T-cell (primary cell): ENCODE measurements around the gene ACMSD. TPM values are rescaled to one million over a fixed set of nuclear protein-coding genes. Genes with fewer than 3 reads are reported as not detected.
"Not testable (repeated sequence)": the region's sequence is repeated elsewhere in the genome, so short reads cannot be mapped to it uniquely, and the experiment has no call there.

Experiments
- ATAC-seq, 4 experiments: fragments of 200-7000 bp in 3 of 4; fragments of 150-1000 bp in 1 of 4; cut with Tn5 transposase; replicated peaks in 1 of 4; 1 replicate in 3 of 4; 2 replicates in 1 of 4; pipeline ENCODE4 v1.10.0; 2021; ENCODE audit warnings: moderate library complexity in 3 of 4, mild to moderate bottlenecking in 2 of 4, moderate number of reproducible peaks in 1 of 4
- CTCF ChIA-PET, 2 donors: fragments of 300-600 bp; sonication (Branson Sonifier 250); formaldehyde crosslinking; loops; one replicate each; lab custom pipeline; 2022; ENCODE audit warnings: antibody characterized with exemption in 2 of 2; lab: Charles Lee
- POLR2A ChIA-PET, 2 donors: fragments of 300-600 bp; sonication (Branson Sonifier 250); formaldehyde crosslinking; loops; one replicate each; lab custom pipeline; 2022; ENCODE audit warnings: antibody characterized with exemption in 2 of 2; lab: Charles Lee
- DNase-seq, 35 experiments: peaks; one replicate each; pipeline versions ENCODE4 v3.0.0 to v3.0.0-alpha.2; 2013 to 2023
- H3K27ac ChIP-seq: one replicate; pipeline ENCODE4 v1.5.1; 2013; ENCODE audit warnings: low read length
- H3K27me3 ChIP-seq, 2 experiments: replicated peaks in 1 of 2; 1 replicate in 1 of 2; 2 replicates in 1 of 2; pipeline versions ENCODE4 v1.6.1 to v1.7.0; 2013; ENCODE audit warnings: low read length in 1 of 2, mixed read lengths in 1 of 2; ENCODE audit not compliant: control insufficient read depth in 2 of 2, insufficient read depth in 2 of 2; ENCODE audit errors: extremely low read depth in 1 of 2
- H3K36me3 ChIP-seq, 2 donors: 1 replicate in 1 of 2; 2 replicates in 1 of 2; pipeline versions ENCODE4 v1.6.1 to v1.7.0; 2013; ENCODE audit warnings: low read length in 1 of 2; ENCODE audit not compliant: control insufficient read depth in 2 of 2, insufficient read depth in 1 of 2; ENCODE audit errors: extremely low read depth in 1 of 2
- H3K4me1 ChIP-seq, 2 experiments: 1 replicate in 1 of 2; 2 replicates in 1 of 2; pipeline versions ENCODE4 v1.6.1 to v1.7.0; 2013; ENCODE audit warnings: low read length in 2 of 2, mixed read lengths in 1 of 2; ENCODE audit not compliant: insufficient read depth in 2 of 2, control insufficient read depth in 1 of 2; ENCODE audit errors: extremely low read depth in 1 of 2
- H3K4me3 ChIP-seq, 2 donors: 1 replicate in 1 of 2; 2 replicates in 1 of 2; pipeline versions ENCODE4 v1.5.1 to v1.7.0; 2013; ENCODE audit warnings: mild to moderate bottlenecking in 2 of 2, low read length in 1 of 2, moderate library complexity in 1 of 2; ENCODE audit not compliant: control insufficient read depth in 1 of 2; ENCODE audit errors: extremely low read depth in 1 of 2
- H3K9me3 ChIP-seq: 2 replicates; pipeline ENCODE4 v1.7.0; 2013
- H3K27ac Mint-ChIP-seq, 2 donors: one replicate each; pipeline ENCODE4 v1.8.0; 2020 to 2021; ENCODE audit warnings: mild to moderate bottlenecking in 2 of 2, mixed read lengths in 2 of 2
- H3K27me3 Mint-ChIP-seq, 2 donors: one replicate each; pipeline ENCODE4 v1.8.0; 2021 to 2022; ENCODE audit warnings: mixed read lengths in 2 of 2
- H3K36me3 Mint-ChIP-seq: one replicate; pipeline ENCODE4 v1.8.0; 2021; ENCODE audit warnings: mixed read lengths
- H3K4me1 Mint-ChIP-seq, 3 donors: one replicate each; pipeline ENCODE4 v1.8.0; 2020 to 2022; ENCODE audit warnings: mixed read lengths in 3 of 3, mild to moderate bottlenecking in 1 of 3
- H3K4me3 Mint-ChIP-seq, 3 donors: one replicate each; pipeline ENCODE4 v1.8.0; 2020 to 2022; ENCODE audit warnings: mild to moderate bottlenecking in 3 of 3, mixed read lengths in 3 of 3, moderate library complexity in 3 of 3
- H3K9me3 Mint-ChIP-seq, 3 donors: one replicate each; pipeline ENCODE4 v1.8.0; 2020 to 2022; ENCODE audit warnings: mixed read lengths in 3 of 3
- WGBS: methylation state at CpG from one replicate; pipeline ENCODE4 v1.1.5; 2013; ENCODE audit warnings: missing lambda C conversion rate; ENCODE audit not compliant: insufficient coverage; 5-methylcytosine and 5-hydroxymethylcytosine counted together
- total RNA-seq, 35 experiments: library from RNA in 6 of 35; stranded (reverse) in 6 of 35; fragments of 120-200 nt in 1 of 35; gene quantifications; one replicate each; pipeline versions ENCODE4 v1.2.1 to v1.2.4 and lab custom pipeline; 2013 to 2026

ACMSD gene
- total RNA-seq, 5 donors from 2014 or later (not counting 1 experiment from before 2014, with no cell fraction given) = 0.20 TPM; not detected in 4

GRCh38 chr2:134799936-134800335 is 38.5 kb upstream of the ACMSD start:
- Mint-ChIP-seq H3K9me3 (peaks cover 0 to 15% (median 5%) of the 10 kb centered on the region in 3 donors), H3K36me3 (no peaks in the 10 kb centered on the region), H3K4me1 (peaks cover 0 to 10% (median 0%) of the 10 kb centered on the region in 3 donors), H3K4me3 (no peak overlapping the region), H3K27ac (no peak overlapping the region), H3K27me3 (peaks cover 2 to 7% of the 10 kb centered on the region in 2 donors)
- no peak for ATAC-seq
- Histone ChIP-seq H3K36me3 (no peaks in the 10 kb centered on the region), H3K9me3 (no peaks in the 10 kb centered on the region), H3K4me1 (peaks cover 0 to 3% of the 10 kb centered on the region in 2 experiments), H3K4me3 (no peak overlapping the region), H3K27me3 (peaks cover 2 to 11% of the 10 kb centered on the region in 2 experiments), H3K27ac (no peak overlapping the region)
- ChIA-PET CTCF (interaction anchor here in 1 of 2 donors (0.6 kb wide), 1 partner anchor 83 kb away, joined by 3 read pairs; no protein-coding TSS in a partner anchor), POLR2A (no interaction called here)
- 100% methylated on average over 1 of the region's 3 CpGs for WGBS
- DNase-seq = no peak

GRCh38 chr2:134800341-134800740 is 38.1 kb upstream of the ACMSD start:
- ATAC-seq = no peak
- Mint-ChIP-seq H3K36me3 (no peaks in the 10 kb centered on the region), H3K4me1 (peaks cover 0 to 10% (median 0%) of the 10 kb centered on the region in 3 donors), H3K27me3 (peaks cover 0 to 7% of the 10 kb centered on the region in 2 donors), H3K9me3 (peaks cover 0 to 15% (median 5%) of the 10 kb centered on the region in 3 donors), H3K4me3 (no peak overlapping the region), H3K27ac (no peak overlapping the region)
- H3K36me3 ChIP-seq = no peaks in the 10 kb centered on the region
- no CpG with 5 or more reads among the region's 2 CpGs for WGBS
- H3K27ac ChIP-seq = no peak overlapping the region
- peaks cover 2 to 11% of the 10 kb centered on the region in 2 experiments for H3K27me3 ChIP-seq
- no peak for DNase-seq
- ChIA-PET CTCF (interaction anchor here in 1 of 2 donors (0.6 kb wide), 1 partner anchor 83 kb away, joined by 3 read pairs; no protein-coding TSS in a partner anchor), POLR2A (no interaction called here)
- no peaks in the 10 kb centered on the region for H3K9me3 ChIP-seq
- H3K4me1 ChIP-seq = peaks cover 0 to 3% of the 10 kb centered on the region in 2 experiments
- no peak overlapping the region for H3K4me3 ChIP-seq

GRCh38 chr2:134803609-134804405 is 34.6 kb upstream of the ACMSD start:
- H3K27ac ChIP-seq, H3K36me3 Mint-ChIP-seq, H3K27me3 Mint-ChIP-seq, DNase-seq, ATAC-seq, H3K36me3 ChIP-seq, H3K4me3 ChIP-seq, H3K9me3 ChIP-seq, POLR2A ChIA-PET, H3K4me1 ChIP-seq, H3K27ac Mint-ChIP-seq: not testable (repeated sequence)
- CTCF ChIA-PET = interaction anchor here in 1 of 2 donors (0.6 kb wide), 1 partner anchor 20 kb away, joined by 6 read pairs; no protein-coding TSS in a partner anchor
- H3K9me3 Mint-ChIP-seq = peaks cover 0 to 15% (median 7%) of the 10 kb centered on the region in 3 donors
- peaks cover 0 to 10% (median 0%) of the 10 kb centered on the region in 3 donors for H3K4me1 Mint-ChIP-seq
- H3K4me3 Mint-ChIP-seq = peak overlapping the region in 1 of 3 donors; percentile 53
- WGBS = 29% methylated on average over 8 of the region's 13 CpGs
- peaks cover 0 to 11% of the 10 kb centered on the region in 2 experiments for H3K27me3 ChIP-seq

GRCh38 chr2:134815741-134816140 is 22.7 kb upstream of the ACMSD start:
- Mint-ChIP-seq H3K4me3 (no peak overlapping the region), H3K36me3 (peaks cover 3% of the 10 kb centered on the region), H3K4me1 (no peaks in the 10 kb centered on the region), H3K9me3 (peaks cover 0 to 11% (median 5%) of the 10 kb centered on the region in 3 donors), H3K27me3 (peaks cover 0 to 4% of the 10 kb centered on the region in 2 donors), H3K27ac (no peak overlapping the region)
- WGBS = no CpG with 5 or more reads among the region's 1 CpG
- Histone ChIP-seq H3K27me3 (no peaks in the 10 kb centered on the region), H3K27ac (no peak overlapping the region), H3K9me3 (no peaks in the 10 kb centered on the region), H3K36me3 (no peaks in the 10 kb centered on the region), H3K4me1 (no peaks in the 10 kb centered on the region), H3K4me3 (no peak overlapping the region)
- ATAC-seq = no peak
- ChIA-PET POLR2A (no interaction called here), CTCF (no interaction called here)
- DNase-seq = no peak

GRCh38 chr2:134818321-134818720 is 20.1 kb upstream of the ACMSD start:
- no peaks in the 10 kb centered on the region for H3K36me3 Mint-ChIP-seq
- no peak overlapping the region for H3K27ac Mint-ChIP-seq
- Histone ChIP-seq H3K4me1 (no peaks in the 10 kb centered on the region), H3K36me3 (no peaks in the 10 kb centered on the region), H3K27me3 (no peaks in the 10 kb centered on the region), H3K9me3 (no peaks in the 10 kb centered on the region), H3K27ac (no peak overlapping the region), H3K4me3 (no peak overlapping the region)
- peaks cover 9 to 10% of the 10 kb centered on the region in 2 donors for H3K27me3 Mint-ChIP-seq
- no peaks in the 10 kb centered on the region for H3K4me1 Mint-ChIP-seq
- ChIA-PET CTCF (interaction anchor here in 1 of 2 donors (0.6 kb wide), 1 partner anchor 1147 kb away, joined by 5 read pairs; no protein-coding TSS in a partner anchor), POLR2A (no interaction called here)
- ATAC-seq (no peak), DNase-seq (no peak)
- no peak overlapping the region for H3K4me3 Mint-ChIP-seq
- no peaks in the 10 kb centered on the region for H3K9me3 Mint-ChIP-seq
- 69% methylated on average over 3 of the region's 5 CpGs for WGBS

GRCh38 chr2:134819334-134819733 is 19.1 kb upstream of the ACMSD start:
- Histone ChIP-seq H3K9me3 (no peaks in the 10 kb centered on the region), H3K4me3 (no peak overlapping the region), H3K27ac (no peak overlapping the region), H3K36me3 (no peaks in the 10 kb centered on the region), H3K4me1 (no peaks in the 10 kb centered on the region), H3K27me3 (no peaks in the 10 kb centered on the region)
- DNase-seq (no peak), ATAC-seq (no peak)
- Mint-ChIP-seq H3K36me3 (no peaks in the 10 kb centered on the region), H3K27ac (no peak overlapping the region), H3K9me3 (no peaks in the 10 kb centered on the region), H3K4me3 (no peak overlapping the region), H3K4me1 (no peaks in the 10 kb centered on the region), H3K27me3 (peaks cover 11 to 14% of the 10 kb centered on the region in 2 donors)
- ChIA-PET CTCF (no interaction called here), POLR2A (no interaction called here)
- no CpG with 5 or more reads among the region's 2 CpGs for WGBS
